HEK293T (cell line): ENCODE measurements around the gene CYTH3.

ENCODE experiments used
- BHLHE40 ChIP-seq: fragments of 450-650 bp; IDR thresholded peaks from 2 replicates; pipeline ENCODE4 v1.6.1; 2016; ENCODE audit warnings: mild to moderate bottlenecking, moderate library complexity, borderline replicate concordance
- ELF4 ChIP-seq: fragments of 450-650 bp; IDR thresholded peaks from 2 replicates; pipeline ENCODE4 v1.6.1; 2017; ENCODE audit warnings: antibody characterized with exemption
- FOXK2 ChIP-seq: fragments of 450-650 bp; IDR thresholded peaks from 2 replicates; pipeline ENCODE4 v1.6.1; 2016; ENCODE audit warnings: mild to moderate bottlenecking
- FOXM1 ChIP-seq: fragments of 450-650 bp; IDR thresholded peaks from 2 replicates; pipeline ENCODE4 v1.6.1; 2017; ENCODE audit warnings: mild to moderate bottlenecking, borderline replicate concordance
- NFRKB ChIP-seq: fragments of 450-650 bp; IDR thresholded peaks from 2 replicates; pipeline ENCODE4 v1.6.1; 2016; ENCODE audit warnings: mild to moderate bottlenecking, moderate library complexity
- TARDBP ChIP-seq: fragments of 450-650 bp; IDR thresholded peaks from 2 replicates; pipeline ENCODE4 v1.6.1; 2016

GRCh38 chr7:6293202-6293601 is 20.8 kb upstream of the CYTH3 start:
- no peak for TF ChIP-seq TARDBP
- TF ChIP-seq FOXK2 = no peak
- TF ChIP-seq BHLHE40 = no peak
- no peak for TF ChIP-seq ELF4
- TF ChIP-seq NFRKB = no peak
- no peak for TF ChIP-seq FOXM1
